Measurements from ENCODE around the gene MIS12.

MIS12 gene

GRCh38 chr17:5530265-5531084 lies 44.1 kb downstream of the MIS12 start:
- H3K4me1 ChIP-seq (ENCODE audit: control insufficient read depth in 1 of 2, insufficient read depth in 2 of 2, low read length in 2 of 2) = peaks cover 7 to 8% of the 10 kb centered on the region in 2 experiments
- no peak overlapping the region for H3K9ac ChIP-seq (ENCODE audit: low read length)
- H3K18ac ChIP-seq (ENCODE audit: low read length) = no peak overlapping the region
- no peak overlapping the region for H2AFZ ChIP-seq (ENCODE audit: insufficient read depth, low read length, poor library complexity)
- H3K79me1 ChIP-seq (ENCODE audit: low read length) = peaks cover 5% of the 10 kb centered on the region
- no peak overlapping the region for H4K12ac ChIP-seq (ENCODE audit: low read depth, low read length)
- no peak overlapping the region for H4K91ac ChIP-seq (ENCODE audit: low read depth, low read length)
- H3K27ac ChIP-seq (ENCODE audit: low read depth, low read length) = no peak overlapping the region
- H2BK12ac ChIP-seq (ENCODE audit: low read length) = no peak overlapping the region
- H3K4me3 ChIP-seq (ENCODE audit: low read depth, low read length) = no peak overlapping the region
- peak in 1 of 2 donors; percentile 29 for DNase-seq
- no peaks in the 10 kb centered on the region for H3K36me3 ChIP-seq (ENCODE audit: control insufficient read depth in 1 of 2, insufficient read depth in 2 of 2, low read length in 2 of 2)
- H3K4me2 ChIP-seq (ENCODE audit: low read length) = no peak overlapping the region
- H3K23ac ChIP-seq (ENCODE audit: low read length) = no peak overlapping the region
- no peak overlapping the region for H3K4ac ChIP-seq (ENCODE audit: low read depth, low read length)
- no peaks in the 10 kb centered on the region for H3K79me2 ChIP-seq (ENCODE audit: control insufficient read depth, insufficient read depth, low read length, poor library complexity)
- H4K8ac ChIP-seq (ENCODE audit: low read depth, low read length) = no peak overlapping the region
- WGBS (ENCODE audit: extremely low coverage, insufficient coverage, insufficient read length) = no CpG with 5 or more reads among the region's 12 CpGs
- H2AK5ac ChIP-seq (ENCODE audit: low read length) = no peak overlapping the region
- H3K9me3 ChIP-seq (ENCODE audit: insufficient read depth, low read depth, low read length) = no peaks in the 10 kb centered on the region
- H2BK5ac ChIP-seq (ENCODE audit: low read depth, low read length, poor library complexity) = no peak overlapping the region
- no peak overlapping the region for H3K14ac ChIP-seq (ENCODE audit: low read length)
- H2BK120ac ChIP-seq (ENCODE audit: insufficient read depth, low read length, poor library complexity) = no peak overlapping the region
- H3K27me3 ChIP-seq (ENCODE audit: insufficient read depth, low read length) = no peaks in the 10 kb centered on the region

DNA sequence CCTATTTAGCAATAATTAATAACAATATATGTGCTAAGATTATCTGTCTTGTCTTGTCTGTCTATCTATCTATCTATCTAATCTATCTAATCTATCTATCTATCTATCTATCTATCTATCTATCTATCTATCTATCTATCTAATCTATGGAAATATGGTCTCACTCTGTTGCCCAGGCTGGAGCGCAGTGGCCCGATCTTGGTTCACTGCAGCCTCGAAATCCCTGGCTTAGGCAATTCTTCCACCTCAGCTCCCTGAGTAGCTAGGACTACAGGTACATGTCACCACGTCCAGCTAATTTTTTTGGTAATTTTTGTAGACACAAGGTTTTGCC lies 44.7 kb downstream of the MIS12 start:
- Histone ChIP-seq H2AFZ (ENCODE audit: insufficient read depth, low read length, poor library complexity) (no peak overlapping the region), H3K79me1 (ENCODE audit: low read length) (peaks cover 5% of the 10 kb centered on the region), H3K9ac (ENCODE audit: low read length) (no peak overlapping the region), H3K4me1 (ENCODE audit: control insufficient read depth in 1 of 2, insufficient read depth in 2 of 2, low read length in 2 of 2) (peaks cover 7 to 8% of the 10 kb centered on the region in 2 experiments), H3K27ac (ENCODE audit: low read depth, low read length) (no peak overlapping the region), H3K4ac (ENCODE audit: low read depth, low read length) (no peak overlapping the region), H2AK5ac (ENCODE audit: low read length) (no peak overlapping the region), H3K9me3 (ENCODE audit: insufficient read depth, low read depth, low read length) (no peaks in the 10 kb centered on the region), H4K8ac (ENCODE audit: low read depth, low read length) (no peak overlapping the region), H3K79me2 (ENCODE audit: control insufficient read depth, insufficient read depth, low read length, poor library complexity) (no peaks in the 10 kb centered on the region), H3K27me3 (ENCODE audit: insufficient read depth, low read length) (no peaks in the 10 kb centered on the region), H4K91ac (ENCODE audit: low read depth, low read length) (no peak overlapping the region), H2BK12ac (ENCODE audit: low read length) (no peak overlapping the region), H3K18ac (ENCODE audit: low read length) (no peak overlapping the region), H3K4me3 (ENCODE audit: low read depth, low read length) (no peak overlapping the region), H2BK5ac (ENCODE audit: low read depth, low read length, poor library complexity) (no peak overlapping the region), H3K14ac (ENCODE audit: low read length) (no peak overlapping the region), H2BK120ac (ENCODE audit: insufficient read depth, low read length, poor library complexity) (no peak overlapping the region), H3K4me2 (ENCODE audit: low read length) (no peak overlapping the region), H3K36me3 (ENCODE audit: control insufficient read depth in 1 of 2, insufficient read depth in 2 of 2, low read length in 2 of 2) (no peaks in the 10 kb centered on the region), H3K23ac (ENCODE audit: low read length) (no peak overlapping the region), H4K12ac (ENCODE audit: low read depth, low read length) (no peak overlapping the region)
- WGBS (ENCODE audit: extremely low coverage, insufficient coverage, insufficient read length) = no CpG with 5 or more reads among the region's 4 CpGs
- DNase-seq = no peak

GRCh38 chr17:5532581-5532980 lies 46.2 kb downstream of the MIS12 start:
- no peak overlapping the region for H4K8ac ChIP-seq (ENCODE audit: low read depth, low read length)
- H2BK5ac ChIP-seq (ENCODE audit: low read depth, low read length, poor library complexity) = no peak overlapping the region
- no peak overlapping the region for H2BK120ac ChIP-seq (ENCODE audit: insufficient read depth, low read length, poor library complexity)
- no peak overlapping the region for H4K91ac ChIP-seq (ENCODE audit: low read depth, low read length)
- no peak overlapping the region for H3K18ac ChIP-seq (ENCODE audit: low read length)
- H3K27me3 ChIP-seq (ENCODE audit: insufficient read depth, low read length) = no peaks in the 10 kb centered on the region
- H4K12ac ChIP-seq (ENCODE audit: low read depth, low read length) = no peak overlapping the region
- no peak overlapping the region for H3K4ac ChIP-seq (ENCODE audit: low read depth, low read length)
- H2BK12ac ChIP-seq (ENCODE audit: low read length) = no peak overlapping the region
- no peak overlapping the region for H3K4me2 ChIP-seq (ENCODE audit: low read length)
- DNase-seq = no peak
- no CpG with 5 or more reads among the region's 8 CpGs for WGBS (ENCODE audit: extremely low coverage, insufficient coverage, insufficient read length)
- H3K9me3 ChIP-seq (ENCODE audit: insufficient read depth, low read depth, low read length) = no peaks in the 10 kb centered on the region
- H3K79me2 ChIP-seq (ENCODE audit: control insufficient read depth, insufficient read depth, low read length, poor library complexity) = no peaks in the 10 kb centered on the region
- no peaks in the 10 kb centered on the region for H3K4me1 ChIP-seq (ENCODE audit: control insufficient read depth in 1 of 2, insufficient read depth in 2 of 2, low read length in 2 of 2)
- H2AK5ac ChIP-seq (ENCODE audit: low read length) = no peak overlapping the region
- peaks cover 2% of the 10 kb centered on the region for H3K79me1 ChIP-seq (ENCODE audit: low read length)
- no peak overlapping the region for H3K27ac ChIP-seq (ENCODE audit: low read depth, low read length)
- no peak overlapping the region for H3K4me3 ChIP-seq (ENCODE audit: low read depth, low read length)
- no peak overlapping the region for H3K23ac ChIP-seq (ENCODE audit: low read length)
- no peaks in the 10 kb centered on the region for H3K36me3 ChIP-seq (ENCODE audit: control insufficient read depth in 1 of 2, insufficient read depth in 2 of 2, low read length in 2 of 2)
- H3K9ac ChIP-seq (ENCODE audit: low read length) = no peak overlapping the region
- H3K14ac ChIP-seq (ENCODE audit: low read length) = no peak overlapping the region
- no peak overlapping the region for H2AFZ ChIP-seq (ENCODE audit: insufficient read depth, low read length, poor library complexity)

DNA sequence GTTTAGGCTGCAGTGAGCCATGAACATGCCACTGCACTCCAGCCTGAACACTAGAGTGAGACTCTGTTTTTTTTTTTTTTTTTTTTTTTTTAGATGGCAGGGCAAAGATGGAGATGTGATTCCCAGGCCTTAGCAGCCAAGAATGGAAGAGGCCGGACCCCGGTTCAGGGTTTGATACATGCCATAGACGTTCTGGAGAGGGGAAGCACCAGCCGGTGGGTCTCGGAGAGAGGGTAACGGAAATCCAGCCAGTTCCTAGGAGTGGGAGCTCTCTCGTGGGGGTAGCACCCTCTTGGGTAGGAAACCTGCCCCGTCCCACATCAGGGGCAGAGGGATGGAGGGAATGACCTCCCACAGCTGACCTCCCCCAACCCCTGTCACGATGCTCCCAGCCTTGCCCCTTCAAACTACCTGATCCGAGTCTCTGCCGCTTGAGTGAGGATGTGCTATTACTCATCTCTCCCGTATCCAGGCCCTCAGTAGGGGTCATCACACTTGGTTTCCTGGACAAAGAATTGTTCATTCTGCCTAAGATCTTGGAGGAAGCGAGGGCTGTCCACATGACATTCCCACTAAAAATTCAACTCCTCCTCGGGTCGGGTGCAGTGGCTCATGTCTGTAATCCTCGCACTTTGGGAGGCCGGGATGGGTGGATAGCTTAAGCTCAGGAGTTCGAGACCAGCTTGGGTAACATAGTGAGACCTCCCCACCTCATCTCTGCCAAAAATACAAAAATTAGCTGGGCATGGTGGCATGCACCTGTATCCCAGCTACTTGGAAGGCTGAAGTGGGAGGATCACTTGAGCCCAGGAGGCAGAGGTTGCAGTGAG lies 47.3 kb downstream of the MIS12 start:
- no CpG with 5 or more reads among the region's 18 CpGs for WGBS (ENCODE audit: extremely low coverage, insufficient coverage, insufficient read length)
- no peak overlapping the region for H3K27ac ChIP-seq (ENCODE audit: low read depth, low read length)
- H2BK5ac ChIP-seq (ENCODE audit: low read depth, low read length, poor library complexity) = no peak overlapping the region
- H3K79me1 ChIP-seq (ENCODE audit: low read length) = no peaks in the 10 kb centered on the region
- H3K9me3 ChIP-seq (ENCODE audit: insufficient read depth, low read depth, low read length) = no peaks in the 10 kb centered on the region
- H4K8ac ChIP-seq (ENCODE audit: low read depth, low read length) = no peak overlapping the region
- no peaks in the 10 kb centered on the region for H3K36me3 ChIP-seq (ENCODE audit: control insufficient read depth in 1 of 2, insufficient read depth in 2 of 2, low read length in 2 of 2)
- H4K12ac ChIP-seq (ENCODE audit: low read depth, low read length) = no peak overlapping the region
- no peak overlapping the region for H3K4me2 ChIP-seq (ENCODE audit: low read length)
- H3K4ac ChIP-seq (ENCODE audit: low read depth, low read length) = no peak overlapping the region
- no peak overlapping the region for H4K91ac ChIP-seq (ENCODE audit: low read depth, low read length)
- no peaks in the 10 kb centered on the region for H3K4me1 ChIP-seq (ENCODE audit: control insufficient read depth in 1 of 2, insufficient read depth in 2 of 2, low read length in 2 of 2)
- H2AFZ ChIP-seq (ENCODE audit: insufficient read depth, low read length, poor library complexity) = no peak overlapping the region
- no peak overlapping the region for H3K18ac ChIP-seq (ENCODE audit: low read length)
- H2BK120ac ChIP-seq (ENCODE audit: insufficient read depth, low read length, poor library complexity) = no peak overlapping the region
- no peak overlapping the region for H3K23ac ChIP-seq (ENCODE audit: low read length)
- no peak overlapping the region for H3K4me3 ChIP-seq (ENCODE audit: low read depth, low read length)
- DNase-seq = no peak
- H3K9ac ChIP-seq (ENCODE audit: low read length) = no peak overlapping the region
- H3K27me3 ChIP-seq (ENCODE audit: insufficient read depth, low read length) = no peaks in the 10 kb centered on the region
- no peak overlapping the region for H2AK5ac ChIP-seq (ENCODE audit: low read length)
- H3K14ac ChIP-seq (ENCODE audit: low read length) = no peak overlapping the region
- H2BK12ac ChIP-seq (ENCODE audit: low read length) = no peak overlapping the region
- no peaks in the 10 kb centered on the region for H3K79me2 ChIP-seq (ENCODE audit: control insufficient read depth, insufficient read depth, low read length, poor library complexity)
